WTC11 (cell line): ENCODE results near the gene HRC. TPM values are rescaled to one million over a fixed set of nuclear protein-coding genes. Genes with fewer than 3 reads are reported as not detected.
A peak's percentile ranks its signal among the peaks of the same experiment; 100 is the strongest.

Experiments
- ATAC-seq: fragments of 200-7000 bp; cut with Tn5 transposase; 2 replicates; pipeline ENCODE4 v1.10.0; 2021; ENCODE audit warnings: mild to moderate bottlenecking, moderate library complexity
- CTCF ChIA-PET: fragments of 300-600 bp; sonication (Branson Sonifier 250); formaldehyde crosslinking; loops from one replicate; lab custom pipeline; 2021; ENCODE audit warnings: antibody characterized with exemption; lab: Charles Lee
- POLR2A ChIA-PET: fragments of 350-600 bp; sonication (Branson Sonifier 250); formaldehyde crosslinking; loops from one replicate; lab custom pipeline; 2021; ENCODE audit warnings: antibody characterized with exemption; lab: Charles Lee
- DNase-seq: peaks from one replicate; pipeline ENCODE4 v3.0.0; 2021; ENCODE audit warnings: low spot score
- H3K27ac Mint-ChIP-seq: 2 replicates; pipeline ENCODE4 v1.8.0; 2021; ENCODE audit warnings: mixed read lengths
- H3K27me3 Mint-ChIP-seq: 2 replicates; pipeline ENCODE4 v1.8.0; 2021; ENCODE audit warnings: low read depth, mild to moderate bottlenecking, moderate library complexity, mixed read lengths
- H3K36me3 Mint-ChIP-seq: 2 replicates; pipeline ENCODE4 v1.8.0; 2021; ENCODE audit warnings: mixed read lengths
- H3K4me1 Mint-ChIP-seq: 2 replicates; pipeline ENCODE4 v1.8.0; 2022; ENCODE audit warnings: mixed read lengths
- H3K4me3 Mint-ChIP-seq: 2 replicates; pipeline ENCODE4 v1.8.0; 2021; ENCODE audit warnings: mild to moderate bottlenecking, moderate library complexity, mixed read lengths
- H3K9me3 Mint-ChIP-seq: 2 replicates; pipeline ENCODE4 v1.8.0; 2021; ENCODE audit warnings: mixed read lengths
- FOXJ3 ChIP-seq: sonication (generic); formaldehyde crosslinking; IDR thresholded peaks from 2 replicates; pipeline ENCODE4 v1.9.0; 2021; ENCODE audit warnings: missing genetic modification reagents, mild to moderate bottlenecking, borderline replicate concordance
- GABPB1 ChIP-seq: sonication (generic); formaldehyde crosslinking; IDR thresholded peaks from 2 replicates; pipeline ENCODE4 v1.8.1; 2023; ENCODE audit warnings: mild to moderate bottlenecking, missing genetic modification reagents
- KAT7 ChIP-seq: sonication (generic); formaldehyde crosslinking; IDR thresholded peaks from 2 replicates; pipeline ENCODE4 v1.8.1; 2023; ENCODE audit warnings: missing genetic modification reagents, mild to moderate bottlenecking, borderline replicate concordance
- MYBL2 ChIP-seq: sonication (generic); formaldehyde crosslinking; IDR thresholded peaks from 2 replicates; pipeline ENCODE4 v1.8.1; 2023; ENCODE audit warnings: mild to moderate bottlenecking, moderate library complexity, missing genetic modification reagents
- NFATC4 ChIP-seq: fragments of 250-450 bp; sonication (Bioruptor Pico); IDR thresholded peaks from 2 replicates; pipeline ENCODE4 v1.9.0; 2021; ENCODE audit warnings: mild to moderate bottlenecking
- NFE2L1 ChIP-seq: sonication (generic); formaldehyde crosslinking; IDR thresholded peaks from 2 replicates; pipeline ENCODE4 v1.8.1; 2023; ENCODE audit warnings: missing genetic modification reagents
- RORB ChIP-seq: fragments of 250-450 bp; sonication (Bioruptor Pico); IDR thresholded peaks from 2 replicates; pipeline ENCODE4 v1.9.0; 2021; ENCODE audit warnings: mild to moderate bottlenecking
- SP1 ChIP-seq: sonication (generic); formaldehyde crosslinking; conservative IDR thresholded peaks from 2 replicates; pipeline ENCODE4 v1.8.1; 2022; ENCODE audit warnings: missing genetic modification reagents
- TEAD1 ChIP-seq: sonication (generic); formaldehyde crosslinking; IDR thresholded peaks from 2 replicates; pipeline ENCODE4 v1.8.0; 2022; ENCODE audit warnings: mild to moderate bottlenecking, missing genetic modification reagents
- ZNF121 ChIP-seq: sonication (generic); formaldehyde crosslinking; IDR thresholded peaks from 2 replicates; pipeline ENCODE4 v1.8.0; 2023; ENCODE audit warnings: missing genetic modification reagents
- ZNF263 ChIP-seq: sonication (generic); formaldehyde crosslinking; IDR thresholded peaks from 2 replicates; pipeline ENCODE4 v1.8.1; 2022; ENCODE audit warnings: low read depth, mild to moderate bottlenecking, moderate library complexity, missing genetic modification reagents
- ZNF416 ChIP-seq: fragments of 250-450 bp; sonication (Bioruptor Pico); IDR thresholded peaks from 2 replicates; pipeline ENCODE4 v1.9.0; 2021; ENCODE audit warnings: mild to moderate bottlenecking, inconsistent platforms
- total RNA-seq: library from RNA; stranded (reverse); gene quantifications from 3 replicates; pipeline ENCODE4 v1.2.3, GENCODE V29; 2021
- TF ChIP-seq, protein P1 (sequence below): sonication (generic); formaldehyde crosslinking; IDR thresholded peaks from 2 replicates; pipeline ENCODE4 v1.8.1; 2023; ENCODE audit warnings: mild to moderate bottlenecking, missing genetic modification reagents, borderline replicate concordance
- TF ChIP-seq, protein P2 (sequence below): sonication (generic); formaldehyde crosslinking; IDR thresholded peaks from 2 replicates; pipeline ENCODE4 v1.8.1; 2023; ENCODE audit warnings: mild to moderate bottlenecking, moderate library complexity, missing genetic modification reagents
- TF ChIP-seq, protein P3 (sequence below): sonication (generic); formaldehyde crosslinking; IDR thresholded peaks from 2 replicates; pipeline ENCODE4 v1.8.0; 2022; ENCODE audit warnings: mild to moderate bottlenecking, missing genetic modification reagents
- TF ChIP-seq, protein P4 (sequence below): sonication (generic); formaldehyde crosslinking; IDR thresholded peaks from 2 replicates; pipeline ENCODE4 v1.8.0; 2022; ENCODE audit warnings: mild to moderate bottlenecking, missing genetic modification reagents
- TF ChIP-seq, protein P5 (sequence below): sonication (generic); formaldehyde crosslinking; IDR thresholded peaks from 2 replicates; pipeline ENCODE4 v1.8.0; 2022; ENCODE audit warnings: missing genetic modification reagents
- TF ChIP-seq, protein P6 (sequence below): sonication (generic); formaldehyde crosslinking; IDR thresholded peaks from 2 replicates; pipeline ENCODE4 v1.8.0; 2023; ENCODE audit warnings: missing genetic modification reagents, mild to moderate bottlenecking, borderline replicate concordance

The HRC gene
- total RNA-seq, 1 experiment from 2014 or later, result 1.9 TPM

DNA sequence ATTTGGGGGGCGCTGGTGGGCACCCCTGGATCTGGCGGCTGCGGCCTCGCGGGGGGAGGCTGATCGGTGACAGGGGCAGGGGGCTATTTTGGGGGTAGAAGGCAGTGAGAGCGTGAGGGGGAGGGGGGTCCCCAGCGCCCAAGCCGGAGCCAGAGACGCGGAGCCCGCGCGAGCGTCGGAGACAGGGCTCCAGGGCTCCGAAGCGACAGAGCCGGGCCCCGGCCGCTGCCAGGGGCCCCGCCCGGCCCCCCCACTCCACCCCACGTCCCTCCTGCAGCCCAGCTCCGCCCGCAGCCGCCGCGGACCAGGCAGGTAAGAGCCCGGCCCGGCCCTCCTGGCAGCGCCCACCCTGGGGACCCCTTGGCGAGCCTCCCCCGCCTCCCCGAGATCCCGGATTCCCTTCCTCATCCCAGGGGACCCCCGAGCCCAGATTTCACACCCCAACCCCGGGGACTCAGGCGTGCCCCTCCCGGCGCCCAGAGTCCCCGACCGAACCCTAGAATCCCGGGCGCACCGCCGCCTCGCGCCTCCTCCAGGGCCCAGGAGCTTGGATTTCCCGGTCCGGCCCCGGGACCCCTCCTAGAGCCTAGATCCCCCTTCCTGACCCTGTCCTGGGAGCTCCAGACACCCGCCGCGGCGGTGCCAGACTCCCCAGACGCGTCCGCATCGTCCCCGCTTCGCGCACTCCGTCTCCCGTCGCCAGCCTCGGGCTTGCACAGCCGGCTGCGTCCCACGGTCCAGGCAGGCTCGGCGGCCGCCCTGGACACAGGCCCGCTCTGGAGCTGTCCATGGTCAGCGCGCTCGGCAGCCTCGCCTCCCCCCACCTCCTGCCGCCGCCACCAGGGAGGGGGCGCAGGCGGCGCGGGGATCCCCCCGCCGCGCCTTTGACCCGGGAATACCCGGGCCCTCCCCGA is 35.5 kb downstream of the HRC start, which contains the start of gene PPFIA3:
Gene PPFIA3, plus strand, starts transcription at position 134 of the 914 bp plus-strand sequence. CDS start 8,330 bp downstream, outside the sequence.
- H3K4me3 Mint-ChIP-seq, result peak within 1 kb of the TSS; percentile 75
- ATAC-seq (peak; percentile 8), DNase-seq (peak; percentile 63)
- H3K9me3 Mint-ChIP-seq, result no peaks in the 10 kb centered on the region
- H3K27ac Mint-ChIP-seq, result peak within 1 kb of the TSS; percentile 61
- peaks cover 70% of the 10 kb centered on the region for H3K27me3 Mint-ChIP-seq
- no peaks in the 10 kb centered on the region for H3K36me3 Mint-ChIP-seq
- peaks cover 12% of the 10 kb centered on the region for H3K4me1 Mint-ChIP-seq
- ChIA-PET CTCF (interaction anchor here (0.5 to 2.7 kb wide), 17 partner anchors 13 to 1423 kb away, joined by 3 to 18 read pairs (median 4); partner anchors contain the start of gene RUVBL2), POLR2A (interaction anchor here (1.0 to 1.2 kb wide), 3 partner anchors 14 to 29 kb away, joined by 3 to 4 read pairs (median 3); no protein-coding TSS in a partner anchor)
- TF ChIP-seq, protein P1, sequence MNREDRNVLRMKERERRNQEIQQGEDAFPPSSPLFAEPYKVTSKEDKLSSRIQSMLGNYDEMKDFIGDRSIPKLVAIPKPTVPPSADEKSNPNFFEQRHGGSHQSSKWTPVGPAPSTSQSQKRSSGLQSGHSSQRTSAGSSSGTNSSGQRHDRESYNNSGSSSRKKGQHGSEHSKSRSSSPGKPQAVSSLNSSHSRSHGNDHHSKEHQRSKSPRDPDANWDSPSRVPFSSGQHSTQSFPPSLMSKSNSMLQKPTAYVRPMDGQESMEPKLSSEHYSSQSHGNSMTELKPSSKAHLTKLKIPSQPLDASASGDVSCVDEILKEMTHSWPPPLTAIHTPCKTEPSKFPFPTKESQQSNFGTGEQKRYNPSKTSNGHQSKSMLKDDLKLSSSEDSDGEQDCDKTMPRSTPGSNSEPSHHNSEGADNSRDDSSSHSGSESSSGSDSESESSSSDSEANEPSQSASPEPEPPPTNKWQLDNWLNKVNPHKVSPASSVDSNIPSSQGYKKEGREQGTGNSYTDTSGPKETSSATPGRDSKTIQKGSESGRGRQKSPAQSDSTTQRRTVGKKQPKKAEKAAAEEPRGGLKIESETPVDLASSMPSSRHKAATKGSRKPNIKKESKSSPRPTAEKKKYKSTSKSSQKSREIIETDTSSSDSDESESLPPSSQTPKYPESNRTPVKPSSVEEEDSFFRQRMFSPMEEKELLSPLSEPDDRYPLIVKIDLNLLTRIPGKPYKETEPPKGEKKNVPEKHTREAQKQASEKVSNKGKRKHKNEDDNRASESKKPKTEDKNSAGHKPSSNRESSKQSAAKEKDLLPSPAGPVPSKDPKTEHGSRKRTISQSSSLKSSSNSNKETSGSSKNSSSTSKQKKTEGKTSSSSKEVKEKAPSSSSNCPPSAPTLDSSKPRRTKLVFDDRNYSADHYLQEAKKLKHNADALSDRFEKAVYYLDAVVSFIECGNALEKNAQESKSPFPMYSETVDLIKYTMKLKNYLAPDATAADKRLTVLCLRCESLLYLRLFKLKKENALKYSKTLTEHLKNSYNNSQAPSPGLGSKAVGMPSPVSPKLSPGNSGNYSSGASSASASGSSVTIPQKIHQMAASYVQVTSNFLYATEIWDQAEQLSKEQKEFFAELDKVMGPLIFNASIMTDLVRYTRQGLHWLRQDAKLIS (CRISPR knock-in tag), result no peak
- TF ChIP-seq FOXJ3 (CRISPR knock-in tag), result no peak
- TF ChIP-seq, protein P2, sequence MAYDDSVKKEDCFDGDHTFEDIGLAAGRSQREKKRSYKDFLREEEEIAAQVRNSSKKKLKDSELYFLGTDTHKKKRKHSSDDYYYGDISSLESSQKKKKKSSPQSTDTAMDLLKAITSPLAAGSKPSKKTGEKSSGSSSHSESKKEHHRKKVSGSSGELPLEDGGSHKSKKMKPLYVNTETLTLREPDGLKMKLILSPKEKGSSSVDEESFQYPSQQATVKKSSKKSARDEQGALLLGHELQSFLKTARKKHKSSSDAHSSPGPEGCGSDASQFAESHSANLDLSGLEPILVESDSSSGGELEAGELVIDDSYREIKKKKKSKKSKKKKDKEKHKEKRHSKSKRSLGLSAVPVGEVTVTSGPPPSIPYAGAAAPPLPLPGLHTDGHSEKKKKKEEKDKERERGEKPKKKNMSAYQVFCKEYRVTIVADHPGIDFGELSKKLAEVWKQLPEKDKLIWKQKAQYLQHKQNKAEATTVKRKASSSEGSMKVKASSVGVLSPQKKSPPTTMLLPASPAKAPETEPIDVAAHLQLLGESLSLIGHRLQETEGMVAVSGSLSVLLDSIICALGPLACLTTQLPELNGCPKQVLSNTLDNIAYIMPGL (CRISPR knock-in tag), result 0 out of 2 replicates have a peak, but pooled peaks have one; percentile 47
- TF ChIP-seq TEAD1 (CRISPR knock-in tag), result 0 out of 2 replicates have a peak, but pooled peaks have one; percentile 49
- TF ChIP-seq NFE2L1, result peak; percentile 71; the same call in 1 of the 2 replicates
- 0 out of 2 replicates have a peak, but pooled peaks have one; percentile 48 for TF ChIP-seq KAT7 (CRISPR knock-in tag)
- peak; percentile 48; the same call in 1 of the 2 replicates for TF ChIP-seq GABPB1 (CRISPR knock-in tag)
- TF ChIP-seq MYBL2 (CRISPR knock-in tag), result 0 out of 2 replicates have a peak, but pooled peaks have one; percentile 30
- TF ChIP-seq ZNF121 (CRISPR knock-in tag), result 0 out of 2 replicates have a peak, but pooled peaks have one; percentile 47
- TF ChIP-seq, protein P3, sequence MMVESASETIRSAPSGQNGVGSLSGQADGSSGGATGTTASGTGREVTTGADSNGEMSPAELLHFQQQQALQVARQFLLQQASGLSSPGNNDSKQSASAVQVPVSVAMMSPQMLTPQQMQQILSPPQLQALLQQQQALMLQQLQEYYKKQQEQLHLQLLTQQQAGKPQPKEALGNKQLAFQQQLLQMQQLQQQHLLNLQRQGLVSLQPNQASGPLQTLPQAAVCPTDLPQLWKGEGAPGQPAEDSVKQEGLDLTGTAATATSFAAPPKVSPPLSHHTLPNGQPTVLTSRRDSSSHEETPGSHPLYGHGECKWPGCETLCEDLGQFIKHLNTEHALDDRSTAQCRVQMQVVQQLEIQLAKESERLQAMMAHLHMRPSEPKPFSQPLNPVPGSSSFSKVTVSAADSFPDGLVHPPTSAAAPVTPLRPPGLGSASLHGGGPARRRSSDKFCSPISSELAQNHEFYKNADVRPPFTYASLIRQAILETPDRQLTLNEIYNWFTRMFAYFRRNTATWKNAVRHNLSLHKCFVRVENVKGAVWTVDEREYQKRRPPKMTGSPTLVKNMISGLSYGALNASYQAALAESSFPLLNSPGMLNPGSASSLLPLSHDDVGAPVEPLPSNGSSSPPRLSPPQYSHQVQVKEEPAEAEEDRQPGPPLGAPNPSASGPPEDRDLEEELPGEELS (CRISPR knock-in tag), result 0 out of 2 replicates have a peak, but pooled peaks have one; percentile 72
- TF ChIP-seq SP1 (CRISPR knock-in tag), result peak; percentile 48; the same call in 1 of the 2 replicates
- TF ChIP-seq, protein P4, sequence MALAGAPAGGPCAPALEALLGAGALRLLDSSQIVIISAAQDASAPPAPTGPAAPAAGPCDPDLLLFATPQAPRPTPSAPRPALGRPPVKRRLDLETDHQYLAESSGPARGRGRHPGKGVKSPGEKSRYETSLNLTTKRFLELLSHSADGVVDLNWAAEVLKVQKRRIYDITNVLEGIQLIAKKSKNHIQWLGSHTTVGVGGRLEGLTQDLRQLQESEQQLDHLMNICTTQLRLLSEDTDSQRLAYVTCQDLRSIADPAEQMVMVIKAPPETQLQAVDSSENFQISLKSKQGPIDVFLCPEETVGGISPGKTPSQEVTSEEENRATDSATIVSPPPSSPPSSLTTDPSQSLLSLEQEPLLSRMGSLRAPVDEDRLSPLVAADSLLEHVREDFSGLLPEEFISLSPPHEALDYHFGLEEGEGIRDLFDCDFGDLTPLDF (CRISPR knock-in tag), result no peak
- TF ChIP-seq NFATC4 (CRISPR knock-in tag), result no peak
- TF ChIP-seq, protein P5, sequence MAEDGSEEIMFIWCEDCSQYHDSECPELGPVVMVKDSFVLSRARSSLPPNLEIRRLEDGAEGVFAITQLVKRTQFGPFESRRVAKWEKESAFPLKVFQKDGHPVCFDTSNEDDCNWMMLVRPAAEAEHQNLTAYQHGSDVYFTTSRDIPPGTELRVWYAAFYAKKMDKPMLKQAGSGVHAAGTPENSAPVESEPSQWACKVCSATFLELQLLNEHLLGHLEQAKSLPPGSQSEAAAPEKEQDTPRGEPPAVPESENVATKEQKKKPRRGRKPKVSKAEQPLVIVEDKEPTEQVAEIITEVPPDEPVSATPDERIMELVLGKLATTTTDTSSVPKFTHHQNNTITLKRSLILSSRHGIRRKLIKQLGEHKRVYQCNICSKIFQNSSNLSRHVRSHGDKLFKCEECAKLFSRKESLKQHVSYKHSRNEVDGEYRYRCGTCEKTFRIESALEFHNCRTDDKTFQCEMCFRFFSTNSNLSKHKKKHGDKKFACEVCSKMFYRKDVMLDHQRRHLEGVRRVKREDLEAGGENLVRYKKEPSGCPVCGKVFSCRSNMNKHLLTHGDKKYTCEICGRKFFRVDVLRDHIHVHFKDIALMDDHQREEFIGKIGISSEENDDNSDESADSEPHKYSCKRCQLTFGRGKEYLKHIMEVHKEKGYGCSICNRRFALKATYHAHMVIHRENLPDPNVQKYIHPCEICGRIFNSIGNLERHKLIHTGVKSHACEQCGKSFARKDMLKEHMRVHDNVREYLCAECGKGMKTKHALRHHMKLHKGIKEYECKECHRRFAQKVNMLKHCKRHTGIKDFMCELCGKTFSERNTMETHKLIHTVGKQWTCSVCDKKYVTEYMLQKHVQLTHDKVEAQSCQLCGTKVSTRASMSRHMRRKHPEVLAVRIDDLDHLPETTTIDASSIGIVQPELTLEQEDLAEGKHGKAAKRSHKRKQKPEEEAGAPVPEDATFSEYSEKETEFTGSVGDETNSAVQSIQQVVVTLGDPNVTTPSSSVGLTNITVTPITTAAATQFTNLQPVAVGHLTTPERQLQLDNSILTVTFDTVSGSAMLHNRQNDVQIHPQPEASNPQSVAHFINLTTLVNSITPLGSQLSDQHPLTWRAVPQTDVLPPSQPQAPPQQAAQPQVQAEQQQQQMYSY, result peak; percentile 39; the same call in 1 of the 2 replicates
- TF ChIP-seq ZNF416 (CRISPR knock-in tag), result no peak
- TF ChIP-seq, protein P6, sequence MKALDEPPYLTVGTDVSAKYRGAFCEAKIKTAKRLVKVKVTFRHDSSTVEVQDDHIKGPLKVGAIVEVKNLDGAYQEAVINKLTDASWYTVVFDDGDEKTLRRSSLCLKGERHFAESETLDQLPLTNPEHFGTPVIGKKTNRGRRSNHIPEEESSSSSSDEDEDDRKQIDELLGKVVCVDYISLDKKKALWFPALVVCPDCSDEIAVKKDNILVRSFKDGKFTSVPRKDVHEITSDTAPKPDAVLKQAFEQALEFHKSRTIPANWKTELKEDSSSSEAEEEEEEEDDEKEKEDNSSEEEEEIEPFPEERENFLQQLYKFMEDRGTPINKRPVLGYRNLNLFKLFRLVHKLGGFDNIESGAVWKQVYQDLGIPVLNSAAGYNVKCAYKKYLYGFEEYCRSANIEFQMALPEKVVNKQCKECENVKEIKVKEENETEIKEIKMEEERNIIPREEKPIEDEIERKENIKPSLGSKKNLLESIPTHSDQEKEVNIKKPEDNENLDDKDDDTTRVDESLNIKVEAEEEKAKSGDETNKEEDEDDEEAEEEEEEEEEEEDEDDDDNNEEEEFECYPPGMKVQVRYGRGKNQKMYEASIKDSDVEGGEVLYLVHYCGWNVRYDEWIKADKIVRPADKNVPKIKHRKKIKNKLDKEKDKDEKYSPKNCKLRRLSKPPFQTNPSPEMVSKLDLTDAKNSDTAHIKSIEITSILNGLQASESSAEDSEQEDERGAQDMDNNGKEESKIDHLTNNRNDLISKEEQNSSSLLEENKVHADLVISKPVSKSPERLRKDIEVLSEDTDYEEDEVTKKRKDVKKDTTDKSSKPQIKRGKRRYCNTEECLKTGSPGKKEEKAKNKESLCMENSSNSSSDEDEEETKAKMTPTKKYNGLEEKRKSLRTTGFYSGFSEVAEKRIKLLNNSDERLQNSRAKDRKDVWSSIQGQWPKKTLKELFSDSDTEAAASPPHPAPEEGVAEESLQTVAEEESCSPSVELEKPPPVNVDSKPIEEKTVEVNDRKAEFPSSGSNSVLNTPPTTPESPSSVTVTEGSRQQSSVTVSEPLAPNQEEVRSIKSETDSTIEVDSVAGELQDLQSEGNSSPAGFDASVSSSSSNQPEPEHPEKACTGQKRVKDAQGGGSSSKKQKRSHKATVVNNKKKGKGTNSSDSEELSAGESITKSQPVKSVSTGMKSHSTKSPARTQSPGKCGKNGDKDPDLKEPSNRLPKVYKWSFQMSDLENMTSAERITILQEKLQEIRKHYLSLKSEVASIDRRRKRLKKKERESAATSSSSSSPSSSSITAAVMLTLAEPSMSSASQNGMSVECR, result peak; percentile 76; the same call in 1 of the 2 replicates
- no peak for TF ChIP-seq ZNF263 (CRISPR knock-in tag)
- no peak for TF ChIP-seq RORB (CRISPR knock-in tag)
